PC-9 (cell line): ENCODE results near the gene PODXL2. TPM values are rescaled to one million over a fixed set of nuclear protein-coding genes. Genes with fewer than 3 reads are reported as not detected.

ENCODE experiments used
- BruUV-seq: library from RNA; stranded (reverse); fragments of 400-500 nt; replicated peaks from 2 replicates; lab custom pipeline; 2021; lab: Mats Ljungman, UMichigan
- CTCF ChIA-PET: fragments of 300-600 bp; sonication (Branson Sonifier 250); formaldehyde crosslinking; loops from one replicate; lab custom pipeline; 2022; ENCODE audit warnings: antibody characterized with exemption; lab: Charles Lee
- POLR2A ChIA-PET: fragments of 300-600 bp; sonication (Branson Sonifier 250); formaldehyde crosslinking; loops from one replicate; lab custom pipeline; 2022; ENCODE audit warnings: antibody characterized with exemption; ENCODE audit not compliant: unreplicated experiment; lab: Charles Lee
- DNase-seq, 2 experiments: peaks; one replicate each; pipeline versions ENCODE4 v3.0.0 to v3.0.0-alpha.2; 2015 to 2022; ENCODE audit warnings: mixed read lengths in 1 of 2
- H2AFZ ChIP-seq: fragments of 200-600 bp; sonication (generic); 2 replicates; pipeline ENCODE4 v1.8.1; 2017; ENCODE audit warnings: antibody characterized with exemption
- H3F3A ChIP-seq: fragments of 200-600 bp; sonication (generic); 2 replicates; pipeline ENCODE4 v1.8.1; 2017; ENCODE audit warnings: antibody characterized with exemption, mild to moderate bottlenecking, low read depth; ENCODE audit not compliant: insufficient read depth
- H3K27ac ChIP-seq: fragments of 200-600 bp; sonication (generic); 2 replicates; pipeline ENCODE4 v1.6.1; 2016; ENCODE audit warnings: mixed run types
- H3K27me3 ChIP-seq: fragments of 200-600 bp; sonication (generic); 2 replicates; pipeline ENCODE4 v1.6.1; 2016; ENCODE audit warnings: low read depth, mixed run types; ENCODE audit not compliant: insufficient read depth
- H3K36me3 ChIP-seq: fragments of 200-600 bp; sonication (generic); 2 replicates; pipeline ENCODE4 v1.6.1; 2016; ENCODE audit warnings: low read depth, mixed run types
- H3K4me1 ChIP-seq: fragments of 200-600 bp; sonication (generic); replicated peaks from 2 replicates; pipeline ENCODE4 v1.6.1; 2016; ENCODE audit warnings: mixed run types; ENCODE audit not compliant: insufficient read depth
- H3K4me2 ChIP-seq: fragments of 200-600 bp; sonication (generic); 2 replicates; pipeline ENCODE4 v1.6.1; 2017; ENCODE audit warnings: mixed run types
- H3K4me3 ChIP-seq: fragments of 200-600 bp; sonication (generic); 2 replicates; pipeline ENCODE4 v1.6.1; 2016; ENCODE audit warnings: mixed run types
- H3K79me2 ChIP-seq: fragments of 200-600 bp; sonication (generic); 2 replicates; pipeline ENCODE4 v1.6.1; 2017; ENCODE audit warnings: low read depth, mixed run types
- H3K9me2 ChIP-seq: fragments of 200-600 bp; sonication (generic); 2 replicates; pipeline ENCODE4 v1.8.1; 2017; ENCODE audit warnings: mild to moderate bottlenecking; ENCODE audit not compliant: insufficient read depth
- H3K9me3 ChIP-seq: fragments of 200-600 bp; sonication (generic); 2 replicates; pipeline ENCODE4 v1.8.1; 2016; ENCODE audit warnings: low read depth; ENCODE audit not compliant: insufficient read depth
- H4K20me1 ChIP-seq: fragments of 200-600 bp; sonication (generic); 2 replicates; pipeline ENCODE4 v1.8.1; 2017; ENCODE audit not compliant: insufficient read depth
- CTCF ChIP-seq: fragments of 200-600 bp; sonication (generic); conservative IDR thresholded peaks from 2 replicates; pipeline ENCODE4 v1.6.1; 2017; ENCODE audit warnings: mixed run types, antibody characterized with exemption, mild to moderate bottlenecking, moderate library complexity
- EZH2 ChIP-seq: fragments of 200-600 bp; sonication (generic); IDR thresholded peaks from 2 replicates; pipeline ENCODE4 v1.8.0; 2017; ENCODE audit warnings: antibody characterized with exemption, low read depth
- intact Hi-C: fragments of 100-400 bp; cut with micrococcal nuclease; formaldehyde crosslinking; loops from one replicate; pipeline ENCODE4 v1.10.0; 2022; ENCODE audit not compliant: unreplicated experiment
- total RNA-seq: library from RNA; stranded (reverse); gene quantifications from 2 replicates; pipeline ENCODE4 v1.2.3, GENCODE V29; 2021

PODXL2 gene
- total RNA-seq, 1 experiment from 2014 or later: 11.9 TPM

- Histone ChIP-seq H2AFZ (no peak overlapping the region), H3K27me3 (no peaks in the 10 kb centered on the region), H3K36me3 (peaks cover 1% of the 10 kb centered on the region), H3K79me2 (peaks cover 20% of the 10 kb centered on the region), H3F3A (peaks cover 26% of the 10 kb centered on the region), H3K4me1 (peaks cover 30% of the 10 kb centered on the region), H3K4me3 (no peak overlapping the region), H3K27ac (no peak overlapping the region), H4K20me1 (no peaks in the 10 kb centered on the region), H3K9me2 (no peaks in the 10 kb centered on the region), H3K4me2 (no peak overlapping the region), H3K9me3 (no peaks in the 10 kb centered on the region)
- BruUV-seq: no TSS peak
- POLR2A ChIA-PET: no interaction called here
- TF ChIP-seq CTCF: no peak
- no peak for TF ChIP-seq EZH2
- intact Hi-C loops: loop anchor here (10.0 kb wide), 1 partner anchor 889 kb away; no protein-coding TSS in a partner anchor
- CTCF ChIA-PET: no interaction called here
- DNase-seq: no peak
Measured at GRCh38 chr3:127595303-127595702, 33.7 kb upstream of the PODXL2 start.

- intact Hi-C loops: loop anchor here (10.0 kb wide), 1 partner anchor 888 kb away; no protein-coding TSS in a partner anchor
- peak overlapping the region; percentile 82 for H3K4me2 ChIP-seq
- H3K79me2 ChIP-seq: peaks cover 35% of the 10 kb centered on the region
- H4K20me1 ChIP-seq: no peaks in the 10 kb centered on the region
- DNase-seq: no peak
- H2AFZ ChIP-seq: no peak overlapping the region; the same call in 1 of the 2 replicates
- peak overlapping the region; percentile 70; the same call in 1 of the 2 replicates for H3K4me3 ChIP-seq
- TF ChIP-seq EZH2 (no peak), CTCF (no peak)
- H3K36me3 ChIP-seq: peaks cover 12% of the 10 kb centered on the region
- H3K27me3 ChIP-seq: no peaks in the 10 kb centered on the region
- no peaks in the 10 kb centered on the region for H3K9me3 ChIP-seq
- H3K9me2 ChIP-seq: no peaks in the 10 kb centered on the region
- no TSS peak for BruUV-seq
- H3F3A ChIP-seq: peaks cover 14% of the 10 kb centered on the region
- CTCF ChIA-PET: interaction anchor here (0.6 to 0.9 kb wide), 2 partner anchors 58 to 100 kb away, joined by 3 read pairs; no protein-coding TSS in a partner anchor
- POLR2A ChIA-PET: interaction anchor here (0.6 to 0.8 kb wide), 2 partner anchors 523 to 1121 kb away, joined by 3 to 5 read pairs; no protein-coding TSS in a partner anchor
- peaks cover 20% of the 10 kb centered on the region; the same call in 1 of the 2 replicates for H3K4me1 ChIP-seq
- no peak overlapping the region for H3K27ac ChIP-seq
Measured at GRCh38 chr3:127597020-127597771, 31.8 kb upstream of the PODXL2 start.

- ChIA-PET POLR2A (interaction anchor here (0.6 kb wide), 4 partner anchors 17 to 453 kb away, joined by 3 to 11 read pairs (median 5); no protein-coding TSS in a partner anchor), CTCF (interaction anchor here (0.6 kb wide), 1 partner anchor 217 kb away, joined by 3 read pairs; no protein-coding TSS in a partner anchor)
- intact Hi-C loops: loop anchor here (10.0 kb wide), 1 partner anchor 886 kb away; no protein-coding TSS in a partner anchor
- Histone ChIP-seq H3K4me1 (peaks cover 20% of the 10 kb centered on the region; the same call in 1 of the 2 replicates), H3K4me3 (peak overlapping the region; percentile 70), H3K36me3 (peaks cover 12% of the 10 kb centered on the region), H3K27ac (peak overlapping the region; percentile 28), H3F3A (0 out of 2 replicates have a peak, but pooled peaks cover 8% of the 10 kb centered on the region), H3K9me2 (no peaks in the 10 kb centered on the region), H3K27me3 (no peaks in the 10 kb centered on the region), H3K79me2 (peaks cover 37% of the 10 kb centered on the region), H3K4me2 (peak overlapping the region; percentile 82), H4K20me1 (no peaks in the 10 kb centered on the region), H2AFZ (peak overlapping the region; percentile 84), H3K9me3 (no peaks in the 10 kb centered on the region)
- TF ChIP-seq CTCF (no peak), EZH2 (no peak)
- DNase-seq: no peak
- BruUV-seq: TSS peak; percentile 32
Measured at GRCh38 chr3:127598841-127599570, 30.0 kb upstream of the PODXL2 start.
